HepG2 (cell line): ENCODE results near the gene RGS6. TPM values are rescaled to one million over a fixed set of nuclear protein-coding genes. Genes with fewer than 3 reads are reported as not detected.

Experiments
- ATAC-seq: fragments of 200-7000 bp; cut with Tn5 transposase; 3 replicates; pipeline ENCODE4 v1.9.1; 2020; ENCODE audit warnings: mild to moderate bottlenecking, moderate library complexity
- BruUV-seq: library from RNA; stranded (reverse); fragments of 400-500 nt; replicated peaks from 2 replicates; lab custom pipeline; 2021; lab: Mats Ljungman, UMichigan
- CTCF ChIA-PET: fragments of 300-600 bp; formaldehyde crosslinking; extraction: SDS; loops from one replicate; lab custom pipeline; 2021; ENCODE audit warnings: low total read pairs, inconsistent platforms, low intra/inter-chr PET ratio; lab: Yijun Ruan, JAX
- POLR2A ChIA-PET: fragments of 350-600 bp; sonication (Branson Sonifier 250); formaldehyde crosslinking; loops from one replicate; lab custom pipeline; 2020; ENCODE audit warnings: antibody characterized with exemption, inconsistent platforms; lab: Yijun Ruan, JAX
- DNase-seq: peaks from one replicate; pipeline ENCODE4 v3.0.0-alpha.2; 2015; ENCODE audit warnings: low spot score
- FAIRE-seq: peaks from 3 replicates; lab custom pipeline; 2011; peaks lifted over from hg19 to GRCh38; lab: Jason Lieb, UNC
- H2AFZ ChIP-seq: one replicate; pipeline ENCODE4 v1.6.1; 2011; ENCODE audit warnings: low read length, inconsistent platforms
- H3K27ac ChIP-seq: fragments of 300-600 bp; 3 replicates; pipeline ENCODE4 v1.8.0; 2011; ENCODE audit warnings: mixed run types, mild to moderate bottlenecking, mixed read lengths, low read length, inconsistent platforms; ENCODE audit not compliant: insufficient read depth; ENCODE audit errors: extremely low read length
- H3K27me3 ChIP-seq, 2 experiments: fragments of 200-600 bp in 1 of 2; 2 replicates in 1 of 2; 3 replicates in 1 of 2; pipeline versions ENCODE4 v1.6.0 to v1.8.0; 2011; ENCODE audit warnings: low read length in 2 of 2, mild to moderate bottlenecking in 2 of 2, moderate library complexity in 2 of 2, inconsistent platforms in 1 of 2; ENCODE audit not compliant: insufficient read depth in 2 of 2, control insufficient read depth in 1 of 2
- H3K36me3 ChIP-seq, 2 experiments: fragments of 200-600 bp in 1 of 2; replicated peaks in 1 of 2; 2 replicates in 1 of 2; 3 replicates in 1 of 2; pipeline versions ENCODE4 v1.5.1 to v1.8.0; 2011; ENCODE audit warnings: low read length in 2 of 2, inconsistent platforms in 1 of 2; ENCODE audit not compliant: insufficient read depth in 2 of 2, control insufficient read depth in 1 of 2
- H3K4me1 ChIP-seq: 2 replicates; pipeline ENCODE4 v1.5.1; 2012; ENCODE audit warnings: low read length, inconsistent platforms; ENCODE audit not compliant: insufficient read depth
- H3K4me2 ChIP-seq: 2 replicates; pipeline ENCODE4 v1.6.0; 2011; ENCODE audit warnings: low read depth, low read length, inconsistent platforms
- H3K4me3 ChIP-seq, 3 experiments: fragments of 200-600 bp in 1 of 3; sonication (generic), shearing (Covaris generic) in 1 of 3; replicated peaks in 1 of 3; 2 replicates each; pipeline ENCODE4 v1.5.1; 2011 to 2016; ENCODE audit warnings: low read length in 3 of 3, inconsistent platforms in 2 of 3, low read depth in 2 of 3, mild to moderate bottlenecking in 2 of 3, control low read depth in 1 of 3, mixed read lengths in 1 of 3; ENCODE audit not compliant: insufficient read depth in 1 of 3
- H3K79me2 ChIP-seq: one replicate; pipeline ENCODE4 v1.6.1; 2011; ENCODE audit warnings: low read length, inconsistent platforms; ENCODE audit not compliant: insufficient read depth
- H3K9ac ChIP-seq: 2 replicates; pipeline ENCODE4 v1.6.0; 2011; ENCODE audit warnings: mild to moderate bottlenecking, low read depth, low read length, inconsistent platforms; ENCODE audit not compliant: insufficient read depth
- H3K9me3 ChIP-seq: 2 replicates; pipeline ENCODE4 v1.5.1; 2012; ENCODE audit warnings: mild to moderate bottlenecking, low read length
- H4K20me1 ChIP-seq: 2 replicates; pipeline ENCODE4 v1.6.0; 2011; ENCODE audit warnings: inconsistent platforms, mild to moderate bottlenecking, low read length, moderate library complexity; ENCODE audit not compliant: insufficient read depth
- ATF3 ChIP-seq: sonication (generic); formaldehyde crosslinking; IDR thresholded peaks from 2 replicates; pipeline ENCODE4 v1.4.0; 2020; ENCODE audit warnings: missing genetic modification reagents
- IRF2 ChIP-seq: IDR thresholded peaks from 2 replicates; pipeline ENCODE4 v1.6.1; 2018; ENCODE audit warnings: missing genetic modification reagents, missing compliant biosample characterization
- MAFK ChIP-seq, 2 experiments: IDR thresholded peaks in 1 of 2; conservative IDR thresholded peaks in 1 of 2; 2 replicates each; pipeline ENCODE4 v1.6.1; 2011; ENCODE audit warnings: improper control_type of control experiment in 2 of 2, low read length in 2 of 2
- MED8 ChIP-seq: sonication (generic); formaldehyde crosslinking; IDR thresholded peaks from 2 replicates; pipeline ENCODE4 v1.8.1; 2023; ENCODE audit warnings: mild to moderate bottlenecking, missing genetic modification reagents; ENCODE audit not compliant: insufficient replicate concordance
- TEAD2 ChIP-seq: sonication (generic); formaldehyde crosslinking; IDR thresholded peaks from 2 replicates; pipeline ENCODE4 v1.9.0; 2021; ENCODE audit warnings: missing genetic modification reagents
- THRA ChIP-seq: sonication (generic); formaldehyde crosslinking; IDR thresholded peaks from 2 replicates; pipeline ENCODE4 v1.4.0; 2020; ENCODE audit warnings: missing genetic modification reagents, borderline replicate concordance
- TP53 ChIP-seq: sonication (generic); formaldehyde crosslinking; conservative IDR thresholded peaks from 2 replicates; pipeline ENCODE4 v1.4.0; 2020; ENCODE audit warnings: missing genetic modification reagents
- ZNF124 ChIP-seq: sonication (generic); formaldehyde crosslinking; IDR thresholded peaks from 2 replicates; pipeline ENCODE4 v1.4.0; 2020; ENCODE audit warnings: missing genetic modification reagents
- ZNF567 ChIP-seq: sonication (generic); formaldehyde crosslinking; IDR thresholded peaks from 2 replicates; pipeline ENCODE4 v1.8.1; 2023; ENCODE audit warnings: mild to moderate bottlenecking, missing genetic modification reagents, borderline replicate concordance
- ZNF574 ChIP-seq: sonication (generic); formaldehyde crosslinking; IDR thresholded peaks from 2 replicates; pipeline ENCODE4 v1.4.0; 2020; ENCODE audit warnings: missing genetic modification reagents
- ZNF639 ChIP-seq: conservative IDR thresholded peaks from 2 replicates; pipeline ENCODE4 v1.6.1; 2018; ENCODE audit warnings: missing genetic modification reagents
- ZNF781 ChIP-seq: sonication (generic); formaldehyde crosslinking; IDR thresholded peaks from 2 replicates; pipeline ENCODE4 v1.5.1; 2020; ENCODE audit warnings: borderline replicate concordance, mild to moderate bottlenecking, missing genetic modification reagents; ENCODE audit errors: not compliant biosample characterization
- WGBS: methylation state at CpG from one replicate; pipeline ENCODE4 v1.1.6; 2017; ENCODE audit warnings: low lambda C conversion rate; 5-methylcytosine and 5-hydroxymethylcytosine counted together
- in situ Hi-C: cut with HindIII; loops from 2 replicates; pipeline ENCODE4 v1.10.0; 2017; ENCODE audit warnings: low pct_unique_long_range_greater_than_20kb; ENCODE audit not compliant: extremely low pct_ligation_motif_present
- intact Hi-C: fragments of 100-400 bp; cut with micrococcal nuclease; formaldehyde crosslinking; loops from one replicate; pipeline ENCODE4 v1.10.0; 2022; ENCODE audit not compliant: unreplicated experiment
- polyA plus RNA-seq, 8 experiments: library from polyadenylated mRNA; depleted of rRNA in 3 of 8; stranded (reverse) in 7 of 8; unstranded in 1 of 8; fragments of >200 nt; fragmentation: Illumina TruSeq in 4 of 8; extraction: Trizol in 4 of 8; gene quantifications; 2 replicates each; pipeline versions ENCODE4 v1.2.1 to v1.2.3, GENCODE V29; 2011 to 2016; ENCODE audit warnings: low read depth in 4 of 8, missing spikeins in 1 of 8, mixed read lengths in 1 of 8; ENCODE audit not compliant: insufficient read depth in 1 of 8
- total RNA-seq, 5 experiments: library from RNA; depleted of rRNA; stranded (reverse); fragments of >200 nt; fragmentation: Illumina TruSeq; extraction: Trizol; gene quantifications; 2 replicates each; pipeline ENCODE4 v1.2.3, GENCODE V29; 2016; ENCODE audit warnings: low read depth in 1 of 5

Gene RGS6
- total and polyA plus RNA-seq, 2 of the 13 experiments (the other 11 are each of a cell fraction or from before 2014, with no cell fraction given): not detected

- 4% methylated on average over 4 of the region's 4 CpGs for WGBS
- ATAC-seq (no peak), DNase-seq (no peak), FAIRE-seq (no peak)
- no TSS peak for BruUV-seq
- ChIA-PET POLR2A (no interaction called here), CTCF (no interaction called here)
- TF ChIP-seq ZNF574 (CRISPR knock-in tag): no peak
- TF ChIP-seq MAFK (conservative IDR thresholded peaks at IDR 0.05 in 1 of 2, IDR thresholded peaks at IDR 0.05 in 1 of 2; ENCODE audit: low read length in 2 of 2): peak; percentile 15 to 41; a peak in 1 of 4 replicates
- Histone ChIP-seq H2AFZ (no peak overlapping the region), H3K9ac (no peak overlapping the region), H3K4me2 (no peak overlapping the region), H3K9me3 (no peaks in the 10 kb centered on the region), H3K79me2 (no peaks in the 10 kb centered on the region), H3K4me3 (no peak overlapping the region), H3K27ac (no peak overlapping the region), H3K4me1 (no peaks in the 10 kb centered on the region), H3K36me3 (no peaks in the 10 kb centered on the region), H4K20me1 (no peaks in the 10 kb centered on the region), H3K27me3 (no peaks in the 10 kb centered on the region)
- in situ Hi-C loops (no loop called here), intact Hi-C loops (no loop called here)
Measured at GRCh38 chr14:72054911-72055310, 122.7 kb downstream of the RGS6 start.

GRCh38 chr14:72057701-72058285 is 125.6 kb downstream of the RGS6 start:
- no peak for FAIRE-seq
- CTCF ChIA-PET: no interaction called here
- TF ChIP-seq ATF3 (CRISPR knock-in tag) (no peak), IRF2 (CRISPR knock-in tag) (no peak), THRA (CRISPR knock-in tag) (no peak), MED8 (no peak), ZNF124 (CRISPR knock-in tag) (no peak), ZNF567 (no peak), ZNF639 (CRISPR knock-in tag) (no peak), TP53 (CRISPR knock-in tag) (no peak), ZNF781 (CRISPR knock-in tag) (no peak), TEAD2 (CRISPR knock-in tag) (no peak)

More at GRCh38 chr14:72057701-72058285, 125.6 kb downstream of the RGS6 start:
- POLR2A ChIA-PET: no interaction called here
- Histone ChIP-seq H3K9me3 (no peaks in the 10 kb centered on the region), H3K9ac (no peak overlapping the region), H3K27me3 (no peaks in the 10 kb centered on the region), H3K36me3 (no peaks in the 10 kb centered on the region), H2AFZ (no peak overlapping the region), H3K4me3 (no peak overlapping the region), H3K4me2 (no peak overlapping the region), H3K4me1 (no peaks in the 10 kb centered on the region), H3K27ac (no peak overlapping the region), H3K79me2 (no peaks in the 10 kb centered on the region), H4K20me1 (no peaks in the 10 kb centered on the region)
- in situ Hi-C loops: no loop called here
- DNase-seq (no peak), ATAC-seq (no peak)
- WGBS: 32% methylated on average over 4 of the region's 4 CpGs
- BruUV-seq: no TSS peak
- intact Hi-C loops: no loop called here
